ENCODE data around the gene MSH5. TPM values are rescaled to one million over a fixed set of nuclear protein-coding genes. Genes with fewer than 3 reads are reported as not detected.
"Not testable (repeated sequence)": the region's sequence is repeated elsewhere in the genome, so short reads cannot be mapped to it uniquely, and the experiment has no call there.

The MSH5 gene
- polyA plus RNA-seq, 2 donors = 6.3 to 15.8 TPM

DNA sequence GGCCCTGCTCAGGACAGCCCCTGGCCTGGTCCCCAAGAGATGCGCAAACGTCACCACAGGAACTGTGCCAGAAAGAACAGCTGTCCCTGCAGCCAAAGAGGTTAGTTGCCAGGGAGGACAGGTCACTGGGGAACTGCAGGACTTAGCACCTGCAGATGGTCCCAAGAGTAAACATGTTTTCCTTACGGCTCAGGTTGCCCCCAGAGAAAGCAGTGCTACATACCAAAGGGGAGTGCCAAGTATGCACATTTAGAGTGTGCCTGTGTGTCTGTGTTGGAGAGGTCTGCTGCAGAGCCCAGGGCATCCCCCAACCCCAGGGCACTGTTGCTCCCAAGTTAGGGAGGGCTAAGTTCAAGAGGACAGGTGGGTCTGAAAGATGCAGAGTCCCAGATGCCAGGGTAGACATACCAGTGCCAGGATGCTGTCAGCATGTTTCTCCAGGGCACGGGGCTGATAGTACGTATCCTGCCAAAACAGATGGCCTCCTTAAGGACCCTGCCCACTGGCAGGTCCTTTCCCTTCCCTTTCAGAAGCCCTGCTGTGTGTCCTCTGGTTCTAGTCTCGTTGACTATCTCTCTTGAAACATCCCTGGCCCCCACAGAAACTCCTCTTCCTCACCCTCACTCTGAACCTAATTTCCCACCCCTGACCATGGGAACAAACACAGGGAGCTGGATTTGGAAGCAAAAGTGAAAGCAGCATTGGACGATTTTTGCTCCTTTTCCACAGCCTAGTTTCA, 38.0 kb upstream of the MSH5 start:
- Histone ChIP-seq H3K27ac (ENCODE audit: low read depth in 2 of 2, low read length in 1 of 2) (peak overlapping the region; percentile 43 to 100), H3K27me3 (ENCODE audit: control insufficient read depth in 1 of 2, insufficient read depth in 2 of 2, low read length in 2 of 2) (no peaks in the 10 kb centered on the region), H3K4me3 (ENCODE audit: low read depth in 1 of 2, low read length in 2 of 2) (peak overlapping the region; percentile 84 to 93), H3K9me3 (ENCODE audit: control insufficient read depth in 2 of 2, insufficient read depth in 1 of 2, low read depth in 1 of 2, low read length in 1 of 2) (no peaks in the 10 kb centered on the region), H3K4me1 (ENCODE audit: control insufficient read depth in 2 of 2, insufficient read depth in 2 of 2, low read length in 1 of 2) (peaks cover 6 to 7% of the 10 kb centered on the region in 2 donors), H3K36me3 (ENCODE audit: control insufficient read depth in 2 of 2, insufficient read depth in 2 of 2, low read length in 1 of 2) (peaks cover 0 to 10% of the 10 kb centered on the region in 2 donors)
- WGBS, 2 donors = 22 to 24% methylated on average over 7 of the region's 7 CpGs

DNA sequence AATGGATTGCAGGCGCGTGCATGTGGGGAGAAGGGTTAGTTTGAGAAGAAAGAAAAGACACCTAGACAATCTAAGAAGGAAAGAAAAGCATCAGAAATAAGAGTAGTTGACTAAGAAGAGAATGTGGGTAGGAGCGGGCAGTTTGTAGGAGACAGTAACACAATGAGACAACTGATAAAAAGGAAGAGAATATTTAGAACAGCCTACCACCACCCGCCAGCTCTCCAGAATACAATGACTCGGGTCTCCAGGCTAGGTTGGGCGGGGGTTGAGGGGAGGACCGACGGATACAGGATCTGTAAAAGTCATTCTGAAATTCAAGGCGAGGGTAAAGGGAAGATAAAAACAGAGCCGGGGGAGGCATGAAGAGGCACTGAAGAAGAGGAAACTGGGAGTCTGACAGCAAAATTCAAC, 37.4 kb upstream of the MSH5 start:
- Histone ChIP-seq H3K9me3 (ENCODE audit: control insufficient read depth in 2 of 2, insufficient read depth in 1 of 2, low read depth in 1 of 2, low read length in 1 of 2) (no peaks in the 10 kb centered on the region), H3K36me3 (ENCODE audit: control insufficient read depth in 2 of 2, insufficient read depth in 2 of 2, low read length in 1 of 2) (peaks cover 0 to 7% of the 10 kb centered on the region in 2 donors), H3K4me1 (ENCODE audit: control insufficient read depth in 2 of 2, insufficient read depth in 2 of 2, low read length in 1 of 2) (peaks cover 6 to 7% of the 10 kb centered on the region in 2 donors), H3K27ac (ENCODE audit: low read depth in 2 of 2, low read length in 1 of 2) (peak overlapping the region; percentile 100), H3K27me3 (ENCODE audit: control insufficient read depth in 1 of 2, insufficient read depth in 2 of 2, low read length in 2 of 2) (no peaks in the 10 kb centered on the region), H3K4me3 (ENCODE audit: low read depth in 1 of 2, low read length in 2 of 2) (peak overlapping the region; percentile 84 to 93)
- 0 to 1% methylated on average over 10 of the region's 10 CpGs for WGBS, 2 donors

DNA sequence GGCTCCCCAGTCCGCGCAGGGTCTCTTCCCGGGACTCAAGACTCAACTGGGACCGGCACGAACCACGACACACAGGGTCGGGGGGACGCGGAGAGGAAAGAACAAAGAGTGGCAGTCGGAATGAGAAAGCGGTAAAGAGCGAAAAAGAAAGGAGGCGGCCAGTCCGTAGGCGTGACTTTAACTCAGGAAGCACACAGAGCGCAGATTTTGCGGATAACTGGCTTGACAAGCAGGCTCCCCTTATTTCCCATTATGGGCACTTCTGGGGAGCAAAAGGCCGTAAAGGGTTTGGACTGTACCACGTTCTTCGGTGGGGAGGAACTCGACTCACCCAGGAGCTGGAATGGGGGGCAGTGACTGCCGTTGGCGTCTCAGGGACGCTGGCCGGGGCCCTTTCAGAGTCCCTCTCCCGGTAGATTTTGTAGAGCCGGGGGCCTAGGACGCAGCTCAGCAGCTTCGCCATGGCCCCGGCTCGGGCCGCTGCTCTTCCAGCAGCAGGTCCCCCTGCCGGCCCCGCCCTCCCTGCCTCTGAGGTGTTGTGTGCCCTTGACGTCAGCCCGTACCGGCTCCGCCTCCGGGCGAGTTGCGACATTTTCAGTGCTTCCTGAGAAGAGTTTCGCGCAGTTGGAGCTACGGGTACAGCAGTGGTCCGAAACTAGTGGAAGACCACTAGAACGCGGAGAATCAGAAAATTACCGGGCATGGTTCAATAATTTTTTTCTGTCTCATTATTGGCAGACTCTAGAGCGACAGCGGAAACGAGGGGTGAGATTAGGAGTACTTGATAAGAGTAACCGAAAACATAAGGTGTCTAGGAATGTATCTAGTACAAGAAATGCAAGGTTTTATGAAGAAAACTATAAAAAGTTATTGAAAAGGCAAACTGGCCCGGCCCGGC, 36.7 kb upstream of the MSH5 start, which contains the start of gene ABHD16A:
TSS of gene ABHD16A (minus strand) at position 506 of the 898 bp plus-strand sequence. CDS start at position 463, 43 bp downstream.
- WGBS, 2 donors = 0 to 1% methylated on average over 54 of the region's 54 CpGs
- Histone ChIP-seq H3K4me1 (ENCODE audit: control insufficient read depth in 2 of 2, insufficient read depth in 2 of 2, low read length in 1 of 2) (peaks cover 6 to 7% of the 10 kb centered on the region in 2 donors), H3K4me3 (ENCODE audit: low read depth in 1 of 2, low read length in 2 of 2) (peak within 1 kb of the TSS; percentile 84 to 93), H3K36me3 (ENCODE audit: control insufficient read depth in 2 of 2, insufficient read depth in 2 of 2, low read length in 1 of 2) (peaks cover 0 to 7% of the 10 kb centered on the region in 2 donors), H3K27ac (ENCODE audit: low read depth in 2 of 2, low read length in 1 of 2) (peak within 1 kb of the TSS; percentile 100), H3K27me3 (ENCODE audit: control insufficient read depth in 1 of 2, insufficient read depth in 2 of 2, low read length in 2 of 2) (no peaks in the 10 kb centered on the region), H3K9me3 (ENCODE audit: control insufficient read depth in 2 of 2, insufficient read depth in 1 of 2, low read depth in 1 of 2, low read length in 1 of 2) (no peaks in the 10 kb centered on the region)

DNA sequence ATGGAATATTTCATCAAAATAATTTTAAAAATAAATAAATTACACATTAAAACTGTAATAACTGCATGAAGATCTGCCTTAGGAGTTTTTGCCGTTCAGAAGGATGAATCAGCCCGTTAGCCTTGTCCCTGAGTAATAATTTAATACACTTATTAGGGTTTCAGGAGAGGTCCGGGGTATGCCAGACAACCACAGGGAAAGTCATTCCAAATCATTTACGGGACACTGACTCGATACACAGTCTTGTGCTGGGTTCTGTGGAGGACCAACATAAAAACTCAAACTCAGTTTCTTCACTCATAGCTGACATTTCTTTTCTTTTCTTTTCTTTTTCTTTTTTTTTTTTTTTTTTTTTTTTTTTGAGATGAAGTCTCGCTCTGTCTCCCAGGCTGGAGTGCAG, 33.9 kb upstream of the MSH5 start:
- H3K4me3 ChIP-seq (ENCODE audit: low read depth in 1 of 2, low read length in 2 of 2) = no peak overlapping the region
- 88 to 89% methylated on average over 6 of the region's 6 CpGs for WGBS, 2 donors
- H3K4me1 ChIP-seq (ENCODE audit: control insufficient read depth in 2 of 2, insufficient read depth in 2 of 2, low read length in 1 of 2) = peaks cover 6 to 7% of the 10 kb centered on the region in 2 donors
- H3K27me3 ChIP-seq (ENCODE audit: control insufficient read depth in 1 of 2, insufficient read depth in 2 of 2, low read length in 2 of 2) = no peaks in the 10 kb centered on the region
- no peak overlapping the region for H3K27ac ChIP-seq (ENCODE audit: low read depth in 2 of 2, low read length in 1 of 2)
- no peaks in the 10 kb centered on the region for H3K9me3 ChIP-seq (ENCODE audit: control insufficient read depth in 2 of 2, insufficient read depth in 1 of 2, low read depth in 1 of 2, low read length in 1 of 2)
- peaks cover 0 to under 1% of the 10 kb centered on the region in 2 donors for H3K36me3 ChIP-seq (ENCODE audit: control insufficient read depth in 2 of 2, insufficient read depth in 2 of 2, low read length in 1 of 2)

DNA sequence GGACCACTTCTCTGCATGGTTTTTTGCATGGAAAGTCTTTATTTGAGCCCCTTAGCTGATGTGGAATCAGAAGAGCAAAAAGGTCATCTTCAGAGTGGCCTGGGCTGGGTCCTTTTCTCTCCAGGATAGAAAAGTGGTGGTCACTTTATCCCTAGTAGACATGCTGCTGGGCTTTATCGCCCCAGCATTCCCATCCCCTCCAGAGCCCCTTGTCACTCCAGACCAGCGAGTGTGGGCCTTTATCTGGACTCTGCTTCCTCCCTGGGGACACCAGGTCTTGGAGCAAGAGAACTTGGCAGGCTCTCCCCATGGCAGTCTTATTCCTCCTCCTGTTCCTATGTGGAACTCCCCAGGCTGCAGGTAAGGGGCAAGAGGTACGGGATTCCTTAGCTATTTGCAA, 33.2 kb upstream of the MSH5 start, which contains the start of gene LY6G6F:
TSS of gene LY6G6F (plus strand) at position 268 of the 400 bp plus-strand sequence. CDS start at position 309, 41 bp downstream.
- 60 to 62% methylated on average over 3 of the region's 3 CpGs for WGBS, 2 donors
- H3K4me3 ChIP-seq (ENCODE audit: low read depth in 1 of 2, low read length in 2 of 2) = no peak within 1 kb of the TSS

DNA sequence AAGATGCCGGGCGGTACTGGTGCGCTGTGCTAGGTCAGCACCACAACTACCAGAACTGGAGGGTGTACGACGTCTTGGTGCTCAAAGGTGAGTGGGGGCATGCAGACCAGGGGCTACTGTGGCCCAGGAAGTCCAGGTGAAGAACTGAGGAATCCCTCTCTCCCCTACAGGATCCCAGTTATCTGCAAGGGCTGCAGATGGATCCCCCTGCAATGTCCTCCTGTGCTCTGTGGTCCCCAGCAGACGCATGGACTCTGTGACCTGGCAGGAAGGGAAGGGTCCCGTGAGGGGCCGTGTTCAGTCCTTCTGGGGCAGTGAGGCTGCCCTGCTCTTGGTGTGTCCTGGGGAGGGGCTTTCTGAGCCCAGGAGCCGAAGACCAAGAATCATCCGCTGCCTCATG, 32.1 kb upstream of the MSH5 start:
- Histone ChIP-seq H3K4me3 (ENCODE audit: low read depth in 1 of 2, low read length in 2 of 2) (no peak overlapping the region), H3K9me3 (ENCODE audit: control insufficient read depth in 2 of 2, insufficient read depth in 1 of 2, low read depth in 1 of 2, low read length in 1 of 2) (no peaks in the 10 kb centered on the region), H3K27ac (ENCODE audit: low read depth in 2 of 2, low read length in 1 of 2) (no peak overlapping the region), H3K36me3 (ENCODE audit: control insufficient read depth in 2 of 2, insufficient read depth in 2 of 2, low read length in 1 of 2) (no peaks in the 10 kb centered on the region), H3K4me1 (ENCODE audit: control insufficient read depth in 2 of 2, insufficient read depth in 2 of 2, low read length in 1 of 2) (peaks cover 0 to 10% of the 10 kb centered on the region in 2 donors), H3K27me3 (ENCODE audit: control insufficient read depth in 1 of 2, insufficient read depth in 2 of 2, low read length in 2 of 2) (no peaks in the 10 kb centered on the region)
- 89 to 93% methylated on average over 10 of the region's 10 CpGs for WGBS, 2 donors

More for the DNA sequence above, 33.2 kb upstream of the MSH5 start, which contains the start of gene LY6G6F:
- Histone ChIP-seq H3K27ac (ENCODE audit: low read depth in 2 of 2, low read length in 1 of 2) (no peak within 1 kb of the TSS), H3K36me3 (ENCODE audit: control insufficient read depth in 2 of 2, insufficient read depth in 2 of 2, low read length in 1 of 2) (no peaks in the 10 kb centered on the region), H3K4me1 (ENCODE audit: control insufficient read depth in 2 of 2, insufficient read depth in 2 of 2, low read length in 1 of 2) (peaks cover 5 to 7% of the 10 kb centered on the region in 2 donors), H3K27me3 (ENCODE audit: control insufficient read depth in 1 of 2, insufficient read depth in 2 of 2, low read length in 2 of 2) (no peaks in the 10 kb centered on the region), H3K9me3 (ENCODE audit: control insufficient read depth in 2 of 2, insufficient read depth in 1 of 2, low read depth in 1 of 2, low read length in 1 of 2) (no peaks in the 10 kb centered on the region)

DNA sequence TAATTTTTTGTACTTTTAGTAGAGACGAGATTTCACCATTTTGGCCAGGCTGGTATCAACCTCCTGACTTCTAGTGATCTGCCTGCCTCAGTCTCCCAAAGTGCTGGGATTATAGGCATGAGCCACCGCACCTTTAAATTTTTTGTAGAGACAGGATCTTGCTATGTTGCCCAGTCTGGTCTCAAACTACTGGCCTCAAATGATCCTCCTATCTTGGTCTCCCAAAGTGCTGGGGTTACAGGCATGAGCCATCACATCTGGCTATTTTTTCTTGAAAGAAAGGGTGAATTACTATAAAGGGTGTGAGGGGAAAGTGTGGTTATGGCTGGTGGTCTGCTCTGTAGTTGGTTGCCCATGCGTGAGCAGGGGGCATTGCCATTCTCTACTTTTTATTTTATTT, 31.6 kb upstream of the MSH5 start:
- Histone ChIP-seq H3K4me1 (ENCODE audit: control insufficient read depth in 2 of 2, insufficient read depth in 2 of 2, low read length in 1 of 2) (peaks cover 0 to 11% of the 10 kb centered on the region in 2 donors), H3K9me3 (ENCODE audit: control insufficient read depth in 2 of 2, insufficient read depth in 1 of 2, low read depth in 1 of 2, low read length in 1 of 2) (no peaks in the 10 kb centered on the region), H3K4me3 (ENCODE audit: low read depth in 1 of 2, low read length in 2 of 2) (no peak overlapping the region), H3K27me3 (ENCODE audit: control insufficient read depth in 1 of 2, insufficient read depth in 2 of 2, low read length in 2 of 2) (no peaks in the 10 kb centered on the region), H3K36me3 (ENCODE audit: control insufficient read depth in 2 of 2, insufficient read depth in 2 of 2, low read length in 1 of 2) (no peaks in the 10 kb centered on the region), H3K27ac (ENCODE audit: low read depth in 2 of 2, low read length in 1 of 2) (no peak overlapping the region)
- 94 to 97% methylated on average over 3 of the region's 3 CpGs for WGBS, 2 donors

DNA sequence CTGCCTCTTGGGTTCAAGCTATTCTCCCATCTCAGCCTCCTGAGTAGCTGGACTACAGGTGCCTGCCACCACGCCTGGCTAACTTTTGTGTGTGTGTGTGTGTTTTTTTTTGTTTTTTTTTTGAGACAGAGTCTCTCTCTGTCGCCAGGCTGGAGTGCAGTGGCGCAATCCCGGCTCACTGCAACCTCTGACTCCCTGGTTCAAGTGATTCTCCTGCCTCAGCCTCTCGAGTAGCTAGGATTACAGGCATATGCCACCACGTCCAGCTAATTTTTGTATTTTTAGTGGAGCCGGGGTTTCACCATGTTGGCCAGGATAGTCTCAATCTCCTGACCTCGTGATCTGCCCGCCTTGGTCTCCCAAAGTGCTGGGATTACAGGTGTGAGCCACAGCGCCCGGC, 30.6 kb upstream of the MSH5 start:
- H3K27ac ChIP-seq (ENCODE audit: low read depth in 2 of 2, low read length in 1 of 2); H3K4me3 ChIP-seq (ENCODE audit: low read depth in 1 of 2, low read length in 2 of 2); H3K9me3 ChIP-seq (ENCODE audit: control insufficient read depth in 2 of 2, insufficient read depth in 1 of 2, low read depth in 1 of 2, low read length in 1 of 2); H3K27me3 ChIP-seq (ENCODE audit: control insufficient read depth in 1 of 2, insufficient read depth in 2 of 2, low read length in 2 of 2); H3K36me3 ChIP-seq (ENCODE audit: control insufficient read depth in 2 of 2, insufficient read depth in 2 of 2, low read length in 1 of 2): not testable (repeated sequence)
- 91 to 93% methylated on average over 11 of the region's 11 CpGs for WGBS, 2 donors
- H3K4me1 ChIP-seq (ENCODE audit: control insufficient read depth in 2 of 2, insufficient read depth in 2 of 2, low read length in 1 of 2) = peaks cover 0 to 17% of the 10 kb centered on the region in 2 donors

DNA sequence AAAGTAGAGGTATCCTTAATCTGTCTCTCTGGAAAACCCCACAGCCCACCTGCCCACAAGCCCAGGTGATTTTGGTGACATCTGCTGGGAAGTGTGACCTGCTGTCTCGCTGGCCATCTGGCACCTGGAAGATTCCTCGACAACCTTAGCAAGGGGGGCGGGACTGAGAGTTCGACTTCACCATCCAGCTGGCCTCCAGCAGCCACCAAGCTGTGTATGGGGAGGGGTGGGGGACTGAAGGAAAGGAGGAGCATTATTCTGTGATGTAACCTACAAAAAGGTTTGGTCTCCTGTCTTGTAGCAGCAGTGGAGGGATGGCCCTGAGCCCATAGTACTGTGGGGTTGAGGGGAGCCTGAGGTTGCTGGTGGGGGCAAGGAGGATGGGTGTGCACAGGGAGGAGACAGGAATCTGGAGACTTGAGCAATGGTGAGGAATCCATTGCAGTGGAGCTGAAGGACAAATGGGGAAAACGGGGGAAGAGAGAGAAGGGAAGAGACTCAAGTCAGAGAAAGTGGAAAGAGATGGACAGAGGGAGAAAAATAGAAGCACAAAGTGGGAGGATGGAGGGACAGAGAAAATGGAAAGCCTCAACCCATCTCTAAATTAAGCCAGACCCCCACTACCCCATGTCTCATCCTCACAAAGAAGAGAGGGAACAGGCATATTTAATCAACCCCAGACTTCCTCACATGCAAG, 29.1 kb upstream of the MSH5 start:
- WGBS, 2 donors = 54 to 69% methylated on average over 5 of the region's 5 CpGs
- Histone ChIP-seq H3K4me3 (ENCODE audit: low read depth in 1 of 2, low read length in 2 of 2) (no peak overlapping the region), H3K9me3 (ENCODE audit: control insufficient read depth in 2 of 2, insufficient read depth in 1 of 2, low read depth in 1 of 2, low read length in 1 of 2) (no peaks in the 10 kb centered on the region), H3K36me3 (ENCODE audit: control insufficient read depth in 2 of 2, insufficient read depth in 2 of 2, low read length in 1 of 2) (no peaks in the 10 kb centered on the region), H3K27ac (ENCODE audit: low read depth in 2 of 2, low read length in 1 of 2) (peak overlapping the region; percentile 57 to 86), H3K4me1 (ENCODE audit: control insufficient read depth in 2 of 2, insufficient read depth in 2 of 2, low read length in 1 of 2) (peaks cover 0 to 23% of the 10 kb centered on the region in 2 donors), H3K27me3 (ENCODE audit: control insufficient read depth in 1 of 2, insufficient read depth in 2 of 2, low read length in 2 of 2) (no peaks in the 10 kb centered on the region)
